ENCODE measurements around the gene ULK3.

Gene ULK3

GRCh38 chr15:74792227-74793016 lies 50.5 kb downstream of the ULK3 start:
- TF ChIP-seq CTCF (IDR thresholded peaks at IDR 0.05; ENCODE audit: control insufficient read depth, insufficient read depth, low read depth, low read length, missing control alignments) = no peak
- H3K4me3 ChIP-seq (ENCODE audit: control insufficient read depth, low read depth, low read length) = no peak overlapping the region
- no peak for DNase-seq (ENCODE audit: low read depth)

GRCh38 chr15:74791667-74792066 lies 51.3 kb downstream of the ULK3 start:
- no peak for TF ChIP-seq CTCF (IDR thresholded peaks at IDR 0.05; ENCODE audit: control insufficient read depth, insufficient read depth, low read depth, low read length, missing control alignments)
- DNase-seq (ENCODE audit: low read depth) = no peak
- no peak overlapping the region for H3K4me3 ChIP-seq (ENCODE audit: control insufficient read depth, low read depth, low read length)

GRCh38 chr15:74791007-74791406 lies 51.9 kb downstream of the ULK3 start:
- H3K4me3 ChIP-seq (ENCODE audit: control insufficient read depth, low read depth, low read length) = no peak overlapping the region
- no peak for DNase-seq (ENCODE audit: low read depth)
- no peak for TF ChIP-seq CTCF (IDR thresholded peaks at IDR 0.05; ENCODE audit: control insufficient read depth, insufficient read depth, low read depth, low read length, missing control alignments)

- no peak overlapping the region for H3K4me3 ChIP-seq (ENCODE audit: control insufficient read depth, low read depth, low read length)
- no peak for TF ChIP-seq CTCF (IDR thresholded peaks at IDR 0.05; ENCODE audit: control insufficient read depth, insufficient read depth, low read depth, low read length, missing control alignments)
- no peak for DNase-seq (ENCODE audit: low read depth)
Observed at GRCh38 chr15:74790080-74790916, 52.7 kb downstream of the ULK3 start.

GRCh38 chr15:74789741-74790079 lies 53.2 kb downstream of the ULK3 start:
- no peak for TF ChIP-seq CTCF (IDR thresholded peaks at IDR 0.05; ENCODE audit: control insufficient read depth, insufficient read depth, low read depth, low read length, missing control alignments)
- no peak for DNase-seq (ENCODE audit: low read depth)
- H3K4me3 ChIP-seq (ENCODE audit: control insufficient read depth, low read depth, low read length) = no peak overlapping the region

- no peak overlapping the region for H3K4me3 ChIP-seq (ENCODE audit: control insufficient read depth, low read depth, low read length)
- TF ChIP-seq CTCF (IDR thresholded peaks at IDR 0.05; ENCODE audit: control insufficient read depth, insufficient read depth, low read depth, low read length, missing control alignments) = no peak
- DNase-seq (ENCODE audit: low read depth) = no peak
Observed at GRCh38 chr15:74789171-74789631, 53.8 kb downstream of the ULK3 start.

All from AG09309 (cell line).